ENCODE data around the gene PPP2R5B. TPM values are rescaled to one million over a fixed set of nuclear protein-coding genes. Genes with fewer than 3 reads are reported as not detected.

Gene PPP2R5B
- total RNA-seq, 1 donor from 2014 or later, result 13.3 TPM

DNA sequence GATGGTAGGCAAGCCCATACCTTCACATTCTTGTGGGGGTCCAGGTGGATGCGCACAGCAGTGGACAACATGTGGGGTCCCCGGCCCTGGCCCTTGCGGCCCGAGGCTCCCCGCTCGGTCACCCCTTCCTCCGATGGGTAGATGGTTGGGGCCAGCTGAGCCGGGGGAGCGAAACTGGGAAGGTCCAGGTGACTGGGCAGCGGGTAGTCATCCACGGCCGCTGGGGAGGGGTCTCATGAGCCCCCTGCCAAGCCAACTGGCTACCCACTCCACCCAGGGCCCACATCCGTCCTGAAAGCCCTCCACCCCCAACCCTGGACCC is 18.2 kb upstream of the PPP2R5B start:
- no peak for DNase-seq (ENCODE audit: low spot score)
- Mint-ChIP-seq H3K36me3 (ENCODE audit: low read depth, unreplicated experiment) (peaks cover 16% of the 10 kb centered on the region), H3K27me3 (ENCODE audit: unreplicated experiment) (peaks cover 2% of the 10 kb centered on the region), H3K4me3 (ENCODE audit: unreplicated experiment) (no peak overlapping the region), H3K9me3 (ENCODE audit: unreplicated experiment) (no peaks in the 10 kb centered on the region), H3K4me1 (ENCODE audit: unreplicated experiment) (no peaks in the 10 kb centered on the region), H3K27ac (ENCODE audit: unreplicated experiment) (no peak overlapping the region)
- TF ChIP-seq, protein P1, sequence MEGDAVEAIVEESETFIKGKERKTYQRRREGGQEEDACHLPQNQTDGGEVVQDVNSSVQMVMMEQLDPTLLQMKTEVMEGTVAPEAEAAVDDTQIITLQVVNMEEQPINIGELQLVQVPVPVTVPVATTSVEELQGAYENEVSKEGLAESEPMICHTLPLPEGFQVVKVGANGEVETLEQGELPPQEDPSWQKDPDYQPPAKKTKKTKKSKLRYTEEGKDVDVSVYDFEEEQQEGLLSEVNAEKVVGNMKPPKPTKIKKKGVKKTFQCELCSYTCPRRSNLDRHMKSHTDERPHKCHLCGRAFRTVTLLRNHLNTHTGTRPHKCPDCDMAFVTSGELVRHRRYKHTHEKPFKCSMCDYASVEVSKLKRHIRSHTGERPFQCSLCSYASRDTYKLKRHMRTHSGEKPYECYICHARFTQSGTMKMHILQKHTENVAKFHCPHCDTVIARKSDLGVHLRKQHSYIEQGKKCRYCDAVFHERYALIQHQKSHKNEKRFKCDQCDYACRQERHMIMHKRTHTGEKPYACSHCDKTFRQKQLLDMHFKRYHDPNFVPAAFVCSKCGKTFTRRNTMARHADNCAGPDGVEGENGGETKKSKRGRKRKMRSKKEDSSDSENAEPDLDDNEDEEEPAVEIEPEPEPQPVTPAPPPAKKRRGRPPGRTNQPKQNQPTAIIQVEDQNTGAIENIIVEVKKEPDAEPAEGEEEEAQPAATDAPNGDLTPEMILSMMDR (IDR thresholded peaks at IDR 0.05; ENCODE audit: unreplicated experiment), result no peak

GRCh38 chr11:64908766-64909165 is 15.7 kb upstream of the PPP2R5B start:
- Mint-ChIP-seq H3K9me3 (ENCODE audit: unreplicated experiment) (no peaks in the 10 kb centered on the region), H3K27ac (ENCODE audit: unreplicated experiment) (no peak overlapping the region), H3K27me3 (ENCODE audit: unreplicated experiment) (peaks cover 2% of the 10 kb centered on the region), H3K36me3 (ENCODE audit: low read depth, unreplicated experiment) (peaks cover 24% of the 10 kb centered on the region), H3K4me1 (ENCODE audit: unreplicated experiment) (no peaks in the 10 kb centered on the region), H3K4me3 (ENCODE audit: unreplicated experiment) (no peak overlapping the region)
- DNase-seq (ENCODE audit: low spot score), result no peak
- TF ChIP-seq, protein P1 (IDR thresholded peaks at IDR 0.05; ENCODE audit: unreplicated experiment), result no peak

DNA sequence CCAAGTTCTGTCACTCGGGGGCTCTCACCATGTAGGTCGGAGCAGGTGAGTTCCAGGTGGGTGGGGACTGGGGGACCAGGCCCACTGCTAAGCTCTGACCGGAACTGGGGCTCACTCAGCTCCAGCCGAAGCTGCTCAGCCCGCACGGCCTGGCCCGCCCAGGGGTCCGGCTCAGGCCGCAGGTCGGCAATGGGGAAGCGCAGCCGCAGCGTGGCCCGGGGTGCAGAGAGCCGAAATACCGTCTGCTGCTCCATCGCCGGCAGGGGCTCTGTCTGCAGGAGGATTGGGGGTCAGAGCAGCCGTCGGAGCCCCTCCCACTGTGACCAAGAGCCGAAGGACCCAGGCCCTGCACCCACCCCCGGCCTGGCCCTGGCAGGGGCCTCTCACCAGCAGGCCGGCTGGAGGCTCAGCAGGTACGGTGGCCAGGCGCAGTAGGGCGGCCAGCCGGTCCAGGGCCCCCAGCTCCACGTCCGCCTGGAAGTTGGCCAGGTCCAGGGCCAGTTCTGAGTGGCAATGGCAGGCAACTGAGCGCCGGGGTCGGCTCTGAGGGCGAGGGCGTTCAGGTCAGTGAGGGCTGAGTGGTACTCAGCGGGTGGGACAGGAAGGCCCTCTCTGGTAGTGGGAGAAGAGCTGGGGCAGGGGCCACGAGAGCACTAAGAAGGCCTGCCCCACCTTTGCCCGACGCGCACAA is 14.7 kb upstream of the PPP2R5B start:
- peaks cover 24% of the 10 kb centered on the region for H3K36me3 Mint-ChIP-seq (ENCODE audit: low read depth, unreplicated experiment)
- TF ChIP-seq, protein P1 (IDR thresholded peaks at IDR 0.05; ENCODE audit: unreplicated experiment), result no peak
- DNase-seq (ENCODE audit: low spot score), result no peak

DNA sequence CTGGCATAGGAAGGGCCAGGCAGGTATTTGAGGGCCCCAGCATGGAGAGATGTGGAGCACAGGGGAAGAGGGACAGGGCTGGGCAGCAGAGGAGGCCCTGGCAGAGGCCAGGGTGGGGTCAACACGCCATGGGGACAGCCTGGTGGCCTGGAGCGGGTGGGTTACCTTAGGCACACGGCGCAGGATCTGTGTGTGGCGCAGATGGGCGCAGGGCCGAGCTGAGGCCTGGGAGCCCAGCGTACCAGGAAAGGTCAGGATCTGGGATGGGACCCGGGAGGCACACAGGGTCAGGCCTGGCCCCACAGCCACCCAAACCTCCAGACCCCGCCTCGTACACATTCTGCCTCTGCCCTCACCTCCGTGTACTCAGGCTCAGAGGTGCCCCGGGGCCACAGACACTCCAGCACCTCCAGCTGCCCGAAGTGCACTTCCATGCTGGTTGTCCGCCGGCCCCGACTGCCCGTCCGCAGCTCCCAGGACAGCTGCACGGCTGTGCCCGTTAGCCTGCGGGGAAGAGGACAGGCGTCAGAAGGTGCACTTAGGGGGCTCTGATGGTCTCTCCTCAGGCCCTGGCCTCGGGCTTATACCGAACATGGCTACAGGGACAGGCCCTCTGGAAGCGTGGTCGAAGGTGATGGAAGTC is 13.9 kb upstream of the PPP2R5B start:
- no peak overlapping the region for H3K27ac Mint-ChIP-seq (ENCODE audit: unreplicated experiment)
- TF ChIP-seq, protein P1 (IDR thresholded peaks at IDR 0.05; ENCODE audit: unreplicated experiment), result no peak
- H3K36me3 Mint-ChIP-seq (ENCODE audit: low read depth, unreplicated experiment), result peaks cover 20% of the 10 kb centered on the region
- peak overlapping the region; percentile 59 for H3K4me3 Mint-ChIP-seq (ENCODE audit: unreplicated experiment)
- no peak for DNase-seq (ENCODE audit: low spot score)
- H3K9me3 Mint-ChIP-seq (ENCODE audit: unreplicated experiment), result no peaks in the 10 kb centered on the region
- H3K4me1 Mint-ChIP-seq (ENCODE audit: unreplicated experiment), result peaks cover 3% of the 10 kb centered on the region
- peaks cover 5% of the 10 kb centered on the region for H3K27me3 Mint-ChIP-seq (ENCODE audit: unreplicated experiment)

More for the DNA sequence above, 14.7 kb upstream of the PPP2R5B start:
- Mint-ChIP-seq H3K4me3 (ENCODE audit: unreplicated experiment) (no peak overlapping the region), H3K9me3 (ENCODE audit: unreplicated experiment) (no peaks in the 10 kb centered on the region), H3K27me3 (ENCODE audit: unreplicated experiment) (peaks cover 5% of the 10 kb centered on the region), H3K4me1 (ENCODE audit: unreplicated experiment) (peaks cover 3% of the 10 kb centered on the region), H3K27ac (ENCODE audit: unreplicated experiment) (no peak overlapping the region)

GRCh38 chr11:64911142-64911541 is 13.3 kb upstream of the PPP2R5B start:
- Mint-ChIP-seq H3K9me3 (ENCODE audit: unreplicated experiment) (no peaks in the 10 kb centered on the region), H3K27me3 (ENCODE audit: unreplicated experiment) (peaks cover 7% of the 10 kb centered on the region), H3K36me3 (ENCODE audit: low read depth, unreplicated experiment) (peaks cover 20% of the 10 kb centered on the region), H3K4me3 (ENCODE audit: unreplicated experiment) (peak overlapping the region; percentile 59), H3K4me1 (ENCODE audit: unreplicated experiment) (peaks cover 7% of the 10 kb centered on the region), H3K27ac (ENCODE audit: unreplicated experiment) (no peak overlapping the region)
- TF ChIP-seq, protein P1 (IDR thresholded peaks at IDR 0.05; ENCODE audit: unreplicated experiment), result no peak
- DNase-seq (ENCODE audit: low spot score), result no peak

All from endothelial cell (in vitro differentiated cells).